ENCODE results near the gene CHP1. TPM values are rescaled to one million over a fixed set of nuclear protein-coding genes. Genes with fewer than 3 reads are reported as not detected.

The CHP1 gene
- total RNA-seq = 10 to 100 TPM; 62.2 to 62.8 TPM

DNA sequence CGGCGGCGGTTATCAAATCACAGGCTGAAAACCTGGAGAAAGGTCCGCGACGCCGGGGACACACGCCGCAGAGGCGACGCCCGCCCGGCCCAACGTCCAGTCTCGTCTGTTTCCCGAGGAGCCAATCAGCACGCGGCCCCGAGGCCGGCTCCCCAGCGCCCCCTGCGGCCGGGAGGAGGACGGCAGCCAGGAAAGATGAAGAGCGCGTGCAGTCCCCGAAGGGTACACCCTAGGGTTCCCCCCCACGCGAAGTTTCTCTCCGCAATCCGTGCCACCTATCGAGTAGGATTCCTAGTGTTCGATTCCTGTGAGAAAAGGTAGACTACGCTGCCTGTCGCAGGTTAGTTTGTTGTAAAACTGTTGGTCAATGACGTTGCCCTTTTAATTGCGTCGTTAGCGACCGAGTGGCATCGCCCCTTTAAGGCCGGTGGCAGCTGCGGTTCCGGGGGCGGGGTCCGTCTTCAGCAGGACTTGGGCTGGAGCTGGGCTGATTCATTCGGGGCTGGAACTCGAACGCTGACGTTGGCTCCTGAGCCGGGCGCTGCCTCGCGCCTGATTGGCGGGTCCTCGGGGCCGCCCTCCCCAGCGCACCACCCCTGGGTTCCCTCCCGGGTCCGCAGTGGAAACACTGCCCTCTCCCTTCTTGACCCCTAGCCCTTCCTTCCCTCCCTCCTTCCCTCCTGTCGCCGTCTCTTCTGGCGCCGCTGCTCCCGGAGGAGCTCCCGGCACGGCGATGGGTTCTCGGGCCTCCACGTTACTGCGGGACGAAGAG, at the start of gene CHP1, which contains the start of gene EXD1:
TSS of gene CHP1 (plus strand) at position 619 of the 772 bp plus-strand sequence. CDS start at position 734, 115 bp downstream.
TSS of gene EXD1 (minus strand) at position 108 of the 772 bp plus-strand sequence. CDS start 4,182 bp downstream, outside the sequence.
- peaks cover 2% of the 10 kb centered on the region for H3K36me3 Mint-ChIP-seq (ENCODE audit: low read depth)
- peaks cover 6% of the 10 kb centered on the region for H3K27me3 Mint-ChIP-seq (ENCODE audit: low read depth)
- H3K9me3 Mint-ChIP-seq (ENCODE audit: insufficient read depth) = no peaks in the 10 kb centered on the region
- H3K27ac Mint-ChIP-seq = peak within 1 kb of the TSS; percentile 91
- H3K4me3 Mint-ChIP-seq = peak within 1 kb of the TSS; percentile 90
- ATAC-seq (peak; percentile 100), DNase-seq (peak; percentile 98)
- ChIA-PET CTCF (interaction anchor here (0.7 to 3.9 kb wide), 30 partner anchors 9 to 354 kb away, joined by 3 to 18 read pairs (median 4); partner anchors contain the start of genes CHAC1, INO80, NUSAP1 and OIP5), POLR2A (interaction anchor here (0.6 to 1.4 kb wide), 8 partner anchors 12 to 636 kb away, joined by 3 to 6 read pairs (median 3); partner anchors contain the start of genes CHAC1, INO80 and OIP5)
- H3K4me1 Mint-ChIP-seq (ENCODE audit: low read depth) = peaks cover 33% of the 10 kb centered on the region

DNA sequence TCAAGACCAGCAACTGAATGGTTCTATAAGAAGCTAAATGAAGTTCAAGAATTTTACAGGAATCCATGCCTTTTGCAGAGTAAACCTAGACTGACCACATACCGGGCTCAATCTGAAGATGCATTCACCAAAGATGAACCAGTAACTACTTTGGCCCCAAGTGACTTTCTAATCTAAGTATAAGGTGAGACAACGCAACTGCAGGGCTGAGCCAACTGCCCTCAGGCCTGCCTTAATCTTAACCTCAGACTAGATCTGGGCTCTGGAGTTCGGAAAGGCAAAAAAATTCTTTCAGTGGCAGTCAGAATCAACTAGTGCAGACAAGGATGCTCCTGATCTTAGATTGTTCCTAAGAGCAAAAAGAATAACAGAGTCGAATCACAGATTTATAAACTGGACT, 48.8 kb upstream of the CHP1 start:
- ChIA-PET CTCF (interaction anchor here (0.9 kb wide), 1 partner anchor 278 kb away, joined by 3 read pairs; no protein-coding TSS in a partner anchor), POLR2A (no interaction called here)
- Mint-ChIP-seq H3K27me3 (ENCODE audit: low read depth) (peaks cover 9% of the 10 kb centered on the region), H3K27ac (no peak overlapping the region), H3K9me3 (ENCODE audit: insufficient read depth) (no peaks in the 10 kb centered on the region), H3K4me1 (ENCODE audit: low read depth) (no peaks in the 10 kb centered on the region), H3K36me3 (ENCODE audit: low read depth) (no peaks in the 10 kb centered on the region), H3K4me3 (no peak overlapping the region)
- ATAC-seq (no peak), DNase-seq (no peak)

DNA sequence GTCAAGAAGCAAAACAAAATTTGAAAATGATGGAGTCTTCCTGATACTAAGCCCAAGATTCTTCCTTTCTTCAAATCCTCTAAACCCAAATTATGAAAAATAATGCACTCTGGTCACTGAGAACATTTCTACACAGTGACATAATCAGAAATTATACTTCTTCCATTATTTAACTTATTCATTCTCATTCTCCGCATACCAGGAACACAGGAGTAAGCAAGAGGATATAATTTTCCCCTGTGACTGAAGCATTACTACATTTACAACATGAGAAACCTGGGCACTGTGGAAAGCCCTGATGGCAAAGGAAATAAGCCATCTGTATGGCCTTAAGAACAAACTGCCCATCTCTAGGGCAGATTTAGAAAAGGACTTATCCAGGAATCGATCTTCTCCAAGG, 47.5 kb upstream of the CHP1 start:
- CTCF ChIA-PET = interaction anchor here (0.9 to 5.2 kb wide), 13 partner anchors 17 to 326 kb away, joined by 3 to 93 read pairs (median 4); partner anchors contain the start of genes CHP1 and EXD1
- H3K4me3 Mint-ChIP-seq = no peak overlapping the region

DNA sequence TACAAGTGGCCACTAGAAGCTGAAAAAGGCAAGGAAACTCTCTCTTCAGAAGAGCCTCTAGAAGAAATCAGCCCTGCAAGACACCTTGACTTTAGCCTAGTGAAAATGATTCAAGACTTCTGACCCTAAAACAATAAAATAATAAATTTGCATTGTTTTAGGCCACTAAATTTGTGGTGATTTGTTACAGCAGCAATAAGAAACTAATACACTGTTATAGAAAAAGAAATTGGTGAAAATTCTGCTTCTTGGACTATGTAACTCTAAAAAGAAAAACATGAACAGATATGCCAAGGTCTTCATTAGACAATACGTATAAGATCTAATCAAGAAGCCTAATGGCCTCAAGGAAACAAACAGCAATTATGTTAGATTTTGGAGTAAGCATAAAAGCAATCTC, 36.6 kb upstream of the CHP1 start:
- POLR2A ChIA-PET = no interaction called here
- CTCF ChIA-PET = interaction anchor here (1.0 to 1.5 kb wide), 2 partner anchors 36 to 264 kb away, joined by 3 read pairs; no protein-coding TSS in a partner anchor

More for the DNA sequence above, 47.5 kb upstream of the CHP1 start:
- H3K4me1 Mint-ChIP-seq (ENCODE audit: low read depth) = no peaks in the 10 kb centered on the region
- no peaks in the 10 kb centered on the region for H3K36me3 Mint-ChIP-seq (ENCODE audit: low read depth)
- no peak overlapping the region for H3K27ac Mint-ChIP-seq
- H3K27me3 Mint-ChIP-seq (ENCODE audit: low read depth) = peaks cover 9% of the 10 kb centered on the region
- POLR2A ChIA-PET = no interaction called here
- no peaks in the 10 kb centered on the region for H3K9me3 Mint-ChIP-seq (ENCODE audit: insufficient read depth)
- ATAC-seq (no peak), DNase-seq (no peak)

DNA sequence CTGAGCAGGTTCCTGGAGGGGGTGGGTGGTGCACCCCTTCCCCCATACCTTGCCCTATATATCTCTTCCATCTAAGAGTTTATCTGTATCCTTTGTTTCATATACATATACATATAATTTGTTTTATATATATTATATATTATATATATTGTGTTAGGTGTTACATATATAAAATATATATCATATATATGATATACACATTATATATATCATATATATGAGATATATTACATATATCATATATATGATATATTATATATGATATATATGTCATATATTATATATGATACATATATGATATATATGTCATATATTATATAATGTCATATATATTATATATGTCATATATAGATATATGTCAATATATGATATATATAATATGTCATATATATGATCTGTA, 31.6 kb upstream of the CHP1 start:
- no peak for DNase-seq
- ATAC-seq = no peak
- ChIA-PET CTCF (interaction anchor here (1.3 kb wide), 1 partner anchor 32 kb away, joined by 3 read pairs; the partner anchor contains the start of gene CHP1), POLR2A (no interaction called here)
- H3K27ac Mint-ChIP-seq = no peak overlapping the region
- H3K4me1 Mint-ChIP-seq (ENCODE audit: low read depth) = no peaks in the 10 kb centered on the region
- peaks cover 2% of the 10 kb centered on the region for H3K27me3 Mint-ChIP-seq (ENCODE audit: low read depth)
- H3K9me3 Mint-ChIP-seq (ENCODE audit: insufficient read depth) = no peaks in the 10 kb centered on the region
- H3K36me3 Mint-ChIP-seq (ENCODE audit: low read depth) = no peaks in the 10 kb centered on the region
- no peak overlapping the region for H3K4me3 Mint-ChIP-seq

More for the DNA sequence above, 36.6 kb upstream of the CHP1 start:
- no peak overlapping the region for H3K27ac Mint-ChIP-seq
- DNase-seq (no peak), ATAC-seq (no peak)
- peaks cover 3% of the 10 kb centered on the region for H3K27me3 Mint-ChIP-seq (ENCODE audit: low read depth)
- H3K4me1 Mint-ChIP-seq (ENCODE audit: low read depth) = no peaks in the 10 kb centered on the region
- no peak overlapping the region for H3K4me3 Mint-ChIP-seq
- no peaks in the 10 kb centered on the region for H3K36me3 Mint-ChIP-seq (ENCODE audit: low read depth)
- H3K9me3 Mint-ChIP-seq (ENCODE audit: insufficient read depth) = no peaks in the 10 kb centered on the region

DNA sequence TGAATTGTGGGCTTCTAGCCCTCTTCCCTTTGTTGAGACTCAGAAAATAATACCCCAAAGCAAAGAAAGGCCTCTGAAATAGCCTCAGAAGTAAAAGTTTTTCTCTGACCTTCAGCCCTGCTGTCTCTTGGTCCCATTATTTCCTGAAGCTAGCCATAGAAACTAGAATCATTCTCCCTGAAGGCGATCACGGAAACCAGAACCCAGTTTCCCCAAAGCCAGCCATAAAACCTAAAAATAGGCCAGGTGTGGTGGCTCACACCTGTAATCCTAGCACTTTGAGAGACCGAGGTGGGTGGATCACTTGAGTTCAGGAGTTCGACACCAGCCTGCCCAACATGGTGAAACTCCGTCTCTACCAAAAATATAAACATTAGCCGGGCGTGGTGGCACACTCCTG, 27.7 kb upstream of the CHP1 start:
- Mint-ChIP-seq H3K9me3 (ENCODE audit: insufficient read depth) (no peaks in the 10 kb centered on the region), H3K4me3 (no peak overlapping the region), H3K4me1 (ENCODE audit: low read depth) (no peaks in the 10 kb centered on the region), H3K27ac (no peak overlapping the region), H3K27me3 (ENCODE audit: low read depth) (peaks cover 6% of the 10 kb centered on the region), H3K36me3 (ENCODE audit: low read depth) (no peaks in the 10 kb centered on the region)
- ATAC-seq = no peak
- CTCF ChIA-PET = no interaction called here
- POLR2A ChIA-PET = no interaction called here
- DNase-seq = no peak

DNA sequence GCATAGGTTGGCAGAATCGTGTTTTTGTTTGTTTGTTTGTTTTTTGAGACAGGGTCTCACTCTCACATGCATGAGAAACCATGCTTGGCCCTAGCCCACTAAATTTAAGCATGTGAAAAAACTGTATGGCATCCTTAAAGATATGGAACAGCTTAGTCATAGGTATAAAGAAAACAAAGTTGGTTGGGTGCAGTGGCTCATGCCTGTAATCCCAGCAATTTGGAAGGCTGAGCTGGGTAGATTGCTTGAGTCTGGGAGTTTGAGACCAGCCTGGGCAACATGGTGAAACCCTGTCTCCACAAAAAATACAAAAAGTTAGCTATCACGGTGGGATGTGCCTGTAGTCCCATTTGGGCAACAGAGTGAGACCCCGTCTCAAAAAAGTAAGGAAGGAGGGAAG, 25.8 kb upstream of the CHP1 start:
- no peak overlapping the region for H3K27ac Mint-ChIP-seq
- ChIA-PET POLR2A (interaction anchor here (1.2 kb wide), 1 partner anchor 26 kb away, joined by 3 read pairs; the partner anchor contains the start of gene CHP1), CTCF (interaction anchor here (1.3 kb wide), 1 partner anchor 20 kb away, joined by 3 read pairs; no protein-coding TSS in a partner anchor)
- peaks cover 9% of the 10 kb centered on the region for H3K27me3 Mint-ChIP-seq (ENCODE audit: low read depth)
- no peaks in the 10 kb centered on the region for H3K4me1 Mint-ChIP-seq (ENCODE audit: low read depth)
- DNase-seq = no peak
- no peaks in the 10 kb centered on the region for H3K36me3 Mint-ChIP-seq (ENCODE audit: low read depth)
- no peak overlapping the region for H3K4me3 Mint-ChIP-seq
- no peaks in the 10 kb centered on the region for H3K9me3 Mint-ChIP-seq (ENCODE audit: insufficient read depth)
- no peak for ATAC-seq

DNA sequence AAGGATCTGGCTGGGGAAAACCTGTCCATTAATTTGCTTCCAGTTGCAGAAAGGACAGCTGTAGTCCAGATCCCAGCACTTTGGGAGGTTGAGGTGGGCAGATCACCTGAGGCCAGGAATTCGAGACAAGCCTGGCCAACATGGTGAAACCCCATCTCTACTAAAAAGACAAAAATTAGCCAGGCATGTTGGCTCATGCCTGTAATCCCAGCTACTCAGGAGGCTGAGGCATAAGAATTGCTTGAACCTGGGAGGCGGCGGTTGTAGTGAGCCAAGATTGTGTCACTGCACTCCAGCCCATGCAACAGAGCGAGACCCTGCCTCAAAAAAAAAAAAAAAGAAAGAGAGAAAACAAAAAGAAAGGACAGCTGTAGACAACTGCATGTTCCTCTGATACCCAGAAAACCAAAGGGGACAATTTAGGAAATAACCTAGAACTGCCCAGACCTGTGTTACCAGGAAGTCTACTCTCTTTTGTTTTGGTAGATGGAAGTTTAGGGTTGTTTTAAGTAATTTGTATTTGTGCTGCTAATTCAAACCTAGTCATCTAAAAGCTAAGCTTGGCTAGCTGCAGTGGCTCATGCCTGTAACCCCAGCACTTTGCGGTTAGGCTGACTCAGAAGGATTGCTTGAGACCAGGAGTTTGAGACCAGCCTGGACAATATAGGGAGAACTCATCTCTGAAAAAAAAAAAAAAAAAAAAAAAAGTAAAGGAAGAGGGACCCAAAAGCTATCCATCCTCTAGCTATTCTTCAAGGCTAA, 23.2 kb upstream of the CHP1 start:
- CTCF ChIA-PET = no interaction called here
- no peaks in the 10 kb centered on the region for H3K4me1 Mint-ChIP-seq (ENCODE audit: low read depth)
- POLR2A ChIA-PET = no interaction called here
- no peaks in the 10 kb centered on the region for H3K36me3 Mint-ChIP-seq (ENCODE audit: low read depth)
- H3K4me3 Mint-ChIP-seq = no peak overlapping the region
- DNase-seq (no peak), ATAC-seq (no peak)
- H3K27me3 Mint-ChIP-seq (ENCODE audit: low read depth) = peaks cover 17% of the 10 kb centered on the region
- no peak overlapping the region for H3K27ac Mint-ChIP-seq
- no peaks in the 10 kb centered on the region for H3K9me3 Mint-ChIP-seq (ENCODE audit: insufficient read depth)

DNA sequence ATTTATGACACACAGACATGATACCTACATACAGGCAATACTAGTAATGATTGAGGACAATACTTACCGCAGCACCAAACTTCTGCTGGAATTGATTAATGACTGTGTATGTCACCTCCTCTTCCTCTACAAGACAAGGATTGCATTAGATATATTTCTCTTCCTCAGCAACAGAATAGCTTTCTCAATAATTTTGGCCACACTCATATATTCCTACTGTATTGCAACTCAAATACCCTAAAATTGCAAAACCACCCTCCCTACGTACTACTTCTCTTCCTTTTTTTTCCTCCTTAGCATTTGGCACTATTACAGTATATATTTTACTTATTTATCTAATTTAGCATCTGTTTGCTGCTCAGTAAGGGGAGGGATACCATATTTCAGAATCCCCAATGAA, 15.4 kb upstream of the CHP1 start:
- H3K4me1 Mint-ChIP-seq (ENCODE audit: low read depth) = no peaks in the 10 kb centered on the region
- no peak overlapping the region for H3K4me3 Mint-ChIP-seq
- ChIA-PET POLR2A (interaction anchor here (1.2 kb wide), 1 partner anchor 73 kb away, joined by 3 read pairs; no protein-coding TSS in a partner anchor), CTCF (interaction anchor here (2.0 kb wide), 1 partner anchor 321 kb away, joined by 4 read pairs; the partner anchor contains the start of gene VPS18)
- H3K27ac Mint-ChIP-seq = no peak overlapping the region
- H3K36me3 Mint-ChIP-seq (ENCODE audit: low read depth) = no peaks in the 10 kb centered on the region
- peaks cover 28% of the 10 kb centered on the region for H3K27me3 Mint-ChIP-seq (ENCODE audit: low read depth)
- no peaks in the 10 kb centered on the region for H3K9me3 Mint-ChIP-seq (ENCODE audit: insufficient read depth)
- ATAC-seq (no peak), DNase-seq (no peak)

DNA sequence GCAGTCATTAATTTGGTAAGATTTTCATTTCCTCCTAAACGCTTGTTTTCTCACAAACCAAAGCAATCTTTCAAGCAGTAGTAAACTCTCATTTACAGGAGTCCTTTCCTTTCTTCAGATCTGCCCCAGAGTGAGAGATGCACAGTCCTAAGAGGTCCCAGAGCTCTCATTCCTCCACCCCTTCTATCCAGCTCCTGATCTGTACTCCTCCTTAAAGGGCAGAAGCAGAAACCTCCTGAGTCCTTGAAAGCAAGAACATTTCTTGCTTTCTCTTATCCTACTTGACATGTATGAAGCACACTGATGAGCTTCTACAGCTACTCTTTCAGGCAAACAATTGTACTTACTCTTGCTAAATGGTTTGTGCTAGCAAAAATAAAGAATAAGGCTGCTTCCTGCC, 12.2 kb upstream of the CHP1 start:
- no peak overlapping the region for H3K27ac Mint-ChIP-seq
- ATAC-seq (no peak), DNase-seq (no peak)
- no peaks in the 10 kb centered on the region for H3K9me3 Mint-ChIP-seq (ENCODE audit: insufficient read depth)
- H3K4me1 Mint-ChIP-seq (ENCODE audit: low read depth) = no peaks in the 10 kb centered on the region
- CTCF ChIA-PET = interaction anchor here (0.5 to 1.5 kb wide), 4 partner anchors 9 to 185 kb away, joined by 3 to 4 read pairs (median 3); partner anchors contain the start of gene CHP1
- POLR2A ChIA-PET = interaction anchor here (1.2 kb wide), 1 partner anchor 13 kb away, joined by 3 read pairs; no protein-coding TSS in a partner anchor
- no peak overlapping the region for H3K4me3 Mint-ChIP-seq
- no peaks in the 10 kb centered on the region for H3K36me3 Mint-ChIP-seq (ENCODE audit: low read depth)
- H3K27me3 Mint-ChIP-seq (ENCODE audit: low read depth) = peaks cover 24% of the 10 kb centered on the region

DNA sequence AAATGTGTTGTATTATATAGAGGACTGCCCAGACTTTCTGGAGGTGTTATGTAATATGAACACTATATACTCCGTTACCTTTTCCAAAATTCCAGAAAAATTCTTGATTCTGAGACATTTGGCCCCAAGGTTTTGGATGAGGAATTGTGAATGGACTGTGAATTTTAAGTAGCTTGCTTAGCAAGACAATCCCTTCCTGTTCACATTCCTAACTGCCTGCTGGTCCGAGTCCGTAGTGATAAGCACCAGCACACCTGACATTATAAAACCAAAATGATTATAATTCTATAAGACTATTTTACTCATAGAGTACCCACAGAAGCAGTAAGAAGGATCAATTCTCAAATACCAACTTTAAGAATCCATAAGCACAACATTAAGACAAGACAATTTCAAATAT, 11.7 kb upstream of the CHP1 start:
- CTCF ChIA-PET = interaction anchor here (1.4 to 1.5 kb wide), 2 partner anchors 10 to 34 kb away, joined by 3 read pairs; no protein-coding TSS in a partner anchor
- DNase-seq = no peak
- POLR2A ChIA-PET = no interaction called here

More for the DNA sequence above, 11.7 kb upstream of the CHP1 start:
- Mint-ChIP-seq H3K4me1 (ENCODE audit: low read depth) (no peaks in the 10 kb centered on the region), H3K27ac (no peak overlapping the region), H3K4me3 (no peak overlapping the region), H3K9me3 (ENCODE audit: insufficient read depth) (no peaks in the 10 kb centered on the region), H3K36me3 (ENCODE audit: low read depth) (no peaks in the 10 kb centered on the region), H3K27me3 (ENCODE audit: low read depth) (peaks cover 24% of the 10 kb centered on the region)
- ATAC-seq = no peak
